ENCODE results near the gene MYBPC3. TPM values are rescaled to one million over a fixed set of nuclear protein-coding genes. Genes with fewer than 3 reads are reported as not detected.

Gene MYBPC3
- total and polyA plus RNA-seq, 2 donors (not counting 1 experiment from before 2014, with no cell fraction given) = not detected

DNA sequence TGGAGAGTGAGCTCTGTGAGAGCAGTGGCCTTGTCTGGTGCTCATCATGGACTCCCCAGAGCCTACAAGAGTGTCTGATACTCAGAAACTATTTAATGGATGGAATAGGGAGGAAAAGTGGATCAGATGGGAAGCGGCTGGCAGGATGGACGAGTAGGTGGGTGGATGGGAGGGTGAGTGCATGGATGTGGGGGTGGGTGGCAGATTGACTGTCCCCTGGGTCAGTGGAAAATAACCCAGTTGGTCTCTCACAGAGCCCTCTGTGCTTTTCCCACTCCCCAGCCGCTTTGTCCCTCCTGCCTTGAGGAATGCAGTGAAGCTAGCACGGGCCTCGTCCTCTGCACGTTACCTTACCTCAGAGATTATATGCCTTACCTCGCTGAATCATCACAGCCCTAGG, 19.9 kb upstream of the MYBPC3 start:
- H3K4me1 ChIP-seq (ENCODE audit: control insufficient read depth, extremely low read depth, insufficient read depth, low read length) = no peaks in the 10 kb centered on the region
- TF ChIP-seq, protein P1, sequence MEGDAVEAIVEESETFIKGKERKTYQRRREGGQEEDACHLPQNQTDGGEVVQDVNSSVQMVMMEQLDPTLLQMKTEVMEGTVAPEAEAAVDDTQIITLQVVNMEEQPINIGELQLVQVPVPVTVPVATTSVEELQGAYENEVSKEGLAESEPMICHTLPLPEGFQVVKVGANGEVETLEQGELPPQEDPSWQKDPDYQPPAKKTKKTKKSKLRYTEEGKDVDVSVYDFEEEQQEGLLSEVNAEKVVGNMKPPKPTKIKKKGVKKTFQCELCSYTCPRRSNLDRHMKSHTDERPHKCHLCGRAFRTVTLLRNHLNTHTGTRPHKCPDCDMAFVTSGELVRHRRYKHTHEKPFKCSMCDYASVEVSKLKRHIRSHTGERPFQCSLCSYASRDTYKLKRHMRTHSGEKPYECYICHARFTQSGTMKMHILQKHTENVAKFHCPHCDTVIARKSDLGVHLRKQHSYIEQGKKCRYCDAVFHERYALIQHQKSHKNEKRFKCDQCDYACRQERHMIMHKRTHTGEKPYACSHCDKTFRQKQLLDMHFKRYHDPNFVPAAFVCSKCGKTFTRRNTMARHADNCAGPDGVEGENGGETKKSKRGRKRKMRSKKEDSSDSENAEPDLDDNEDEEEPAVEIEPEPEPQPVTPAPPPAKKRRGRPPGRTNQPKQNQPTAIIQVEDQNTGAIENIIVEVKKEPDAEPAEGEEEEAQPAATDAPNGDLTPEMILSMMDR (conservative IDR thresholded peaks at IDR 0.05 in 1 of 2, IDR thresholded peaks at IDR 0.05 in 1 of 2; ENCODE audit: low read depth in 1 of 2, low read length in 2 of 2) = no peak
- no peak for TF ChIP-seq EZH2 (IDR thresholded peaks at IDR 0.05; ENCODE audit: low read length, missing control alignments)

DNA sequence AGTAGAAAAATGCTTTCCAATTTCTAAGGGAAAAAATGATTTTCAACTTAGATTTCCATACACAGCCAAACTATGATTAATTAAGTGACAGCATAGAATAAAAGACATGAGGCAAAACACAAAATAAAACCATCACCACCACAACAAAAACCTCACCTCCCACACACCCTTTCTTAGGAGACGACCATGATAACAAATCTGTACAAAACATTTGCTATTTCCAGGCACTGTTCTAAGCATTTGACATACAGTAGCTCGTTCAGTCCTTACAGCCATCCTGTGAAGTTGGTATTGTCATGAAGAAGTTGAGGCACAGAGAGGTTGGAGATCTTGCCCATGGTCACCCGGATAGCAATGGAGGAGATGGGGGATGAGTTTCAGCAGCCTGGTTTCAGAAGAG, 17.2 kb upstream of the MYBPC3 start:
- Histone ChIP-seq H4K20me1 (ENCODE audit: control insufficient read depth, extremely low read depth, insufficient read depth, low read length) (no peaks in the 10 kb centered on the region), H3K9ac (ENCODE audit: insufficient read depth, low read length) (no peak overlapping the region), H3K4me3 (replicated peaks in 1 of 4; ENCODE audit: control extremely low read depth in 1 of 4, insufficient read depth in 1 of 4, low read depth in 3 of 4, low read length in 4 of 4) (no peak overlapping the region), H3K27ac (ENCODE audit: insufficient read depth, low read length) (no peak overlapping the region), H3K27me3 (ENCODE audit: control insufficient read depth, insufficient read depth, low read length) (no peaks in the 10 kb centered on the region), H3K4me2 (ENCODE audit: extremely low read depth, insufficient read depth, low read length) (no peak overlapping the region), H2AFZ (ENCODE audit: low read length) (no peak overlapping the region), H3K9me3 (ENCODE audit: control insufficient read depth, insufficient read depth, low read depth, low read length) (no peaks in the 10 kb centered on the region), H3K4me1 (ENCODE audit: control insufficient read depth, extremely low read depth, insufficient read depth, low read length) (no peaks in the 10 kb centered on the region), H3K36me3 (ENCODE audit: control insufficient read depth, insufficient read depth, low read length) (no peaks in the 10 kb centered on the region), H3K79me2 (ENCODE audit: control insufficient read depth, insufficient read depth, low read length) (no peaks in the 10 kb centered on the region)
- TF ChIP-seq EZH2 (IDR thresholded peaks at IDR 0.05; ENCODE audit: low read length, missing control alignments) = no peak
- TF ChIP-seq, protein P1 (conservative IDR thresholded peaks at IDR 0.05 in 1 of 2, IDR thresholded peaks at IDR 0.05 in 1 of 2; ENCODE audit: low read depth in 1 of 2, low read length in 2 of 2) = no peak
- DNase-seq (ENCODE audit: low read depth in 2 of 2) = no peak

More for the DNA sequence above, 19.9 kb upstream of the MYBPC3 start:
- Histone ChIP-seq H3K9ac (ENCODE audit: insufficient read depth, low read length) (no peak overlapping the region), H3K36me3 (ENCODE audit: control insufficient read depth, insufficient read depth, low read length) (no peaks in the 10 kb centered on the region), H2AFZ (ENCODE audit: low read length) (no peak overlapping the region), H3K4me2 (ENCODE audit: extremely low read depth, insufficient read depth, low read length) (no peak overlapping the region), H3K79me2 (ENCODE audit: control insufficient read depth, insufficient read depth, low read length) (no peaks in the 10 kb centered on the region), H3K4me3 (replicated peaks in 1 of 4; ENCODE audit: control extremely low read depth in 1 of 4, insufficient read depth in 1 of 4, low read depth in 3 of 4, low read length in 4 of 4) (no peak overlapping the region), H4K20me1 (ENCODE audit: control insufficient read depth, extremely low read depth, insufficient read depth, low read length) (no peaks in the 10 kb centered on the region), H3K27ac (ENCODE audit: insufficient read depth, low read length) (no peak overlapping the region), H3K9me3 (ENCODE audit: control insufficient read depth, insufficient read depth, low read depth, low read length) (no peaks in the 10 kb centered on the region), H3K27me3 (ENCODE audit: control insufficient read depth, insufficient read depth, low read length) (no peaks in the 10 kb centered on the region)
- DNase-seq (ENCODE audit: low read depth in 2 of 2) = no peak

- no peak for DNase-seq (ENCODE audit: low read depth in 2 of 2)
- Histone ChIP-seq H3K9ac (ENCODE audit: insufficient read depth, low read length) (no peak overlapping the region), H3K4me3 (replicated peaks in 1 of 4; ENCODE audit: control extremely low read depth in 1 of 4, insufficient read depth in 1 of 4, low read depth in 3 of 4, low read length in 4 of 4) (no peak overlapping the region), H3K4me2 (ENCODE audit: extremely low read depth, insufficient read depth, low read length) (no peak overlapping the region), H3K27me3 (ENCODE audit: control insufficient read depth, insufficient read depth, low read length) (no peaks in the 10 kb centered on the region), H2AFZ (ENCODE audit: low read length) (no peak overlapping the region), H3K27ac (ENCODE audit: insufficient read depth, low read length) (no peak overlapping the region), H4K20me1 (ENCODE audit: control insufficient read depth, extremely low read depth, insufficient read depth, low read length) (no peaks in the 10 kb centered on the region), H3K9me3 (ENCODE audit: control insufficient read depth, insufficient read depth, low read depth, low read length) (no peaks in the 10 kb centered on the region), H3K36me3 (ENCODE audit: control insufficient read depth, insufficient read depth, low read length) (no peaks in the 10 kb centered on the region), H3K4me1 (ENCODE audit: control insufficient read depth, extremely low read depth, insufficient read depth, low read length) (no peaks in the 10 kb centered on the region), H3K79me2 (ENCODE audit: control insufficient read depth, insufficient read depth, low read length) (no peaks in the 10 kb centered on the region)
- no peak for TF ChIP-seq EZH2 (IDR thresholded peaks at IDR 0.05; ENCODE audit: low read length, missing control alignments)
- TF ChIP-seq, protein P1 (conservative IDR thresholded peaks at IDR 0.05 in 1 of 2, IDR thresholded peaks at IDR 0.05 in 1 of 2; ENCODE audit: low read depth in 1 of 2, low read length in 2 of 2) = no peak
Measured at GRCh38 chr11:47366020-47366490, 13.6 kb upstream of the MYBPC3 start.
